ENCODE measurements around the gene TXNDC12.

DNA sequence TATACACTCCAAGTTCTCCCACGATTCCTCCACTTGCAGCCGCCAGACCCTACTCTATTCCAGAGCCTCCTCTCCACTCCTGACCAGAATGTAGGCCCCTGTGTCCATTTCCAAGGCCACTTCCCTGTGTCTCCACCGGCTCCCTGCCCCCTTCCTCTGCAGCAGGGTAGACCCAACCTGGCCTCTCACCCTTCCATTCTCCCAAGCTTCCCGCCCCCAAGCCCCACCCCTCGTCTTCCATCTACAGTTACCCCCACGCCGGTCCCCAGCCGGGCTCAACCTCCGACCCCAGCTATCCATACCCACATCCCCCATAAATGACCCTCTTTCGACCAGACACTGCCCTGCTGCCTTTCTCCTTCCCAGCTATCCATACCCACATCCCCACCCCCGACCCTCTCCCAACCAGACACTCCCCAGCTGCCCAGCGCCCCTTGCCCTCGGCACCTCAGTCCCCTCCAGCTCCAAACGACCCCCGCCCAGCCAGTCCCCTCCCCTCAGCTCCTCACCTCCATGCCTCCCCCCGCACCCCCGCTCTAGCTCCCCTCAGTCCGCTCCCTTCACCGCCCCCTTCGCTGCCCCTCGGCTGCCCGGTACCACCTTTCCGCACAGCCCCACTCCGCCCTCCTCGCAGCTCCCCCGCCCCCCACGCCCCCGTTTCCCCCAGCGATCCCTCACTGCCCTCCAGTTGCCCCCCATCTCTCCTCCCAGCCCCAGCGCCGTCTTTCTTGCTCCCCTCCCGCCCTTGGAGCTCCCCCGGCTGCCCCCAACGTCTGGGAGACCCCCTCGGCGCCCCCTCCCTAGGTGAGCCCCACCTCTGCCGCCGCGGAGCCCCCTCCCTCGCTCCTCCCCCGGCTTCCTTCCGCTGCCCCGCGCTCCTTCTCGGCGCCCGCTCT lies 65.2 kb downstream of the TXNDC12 start:
- TF ChIP-seq CTCF (IDR thresholded peaks at IDR 0.05): no peak
- no peak for TF ChIP-seq EP300 (IDR thresholded peaks at IDR 0.05)
